Thyroid gland (tissue), 4 donors: Measurements from ENCODE around the gene RBL1. TPM values are rescaled to one million over a fixed set of nuclear protein-coding genes. Genes with fewer than 3 reads are reported as not detected.

Experiments
- DNase-seq, 2 donors: peaks; one replicate each; pipeline ENCODE4 v3.0.0-alpha.2; 2019
- H3K27ac ChIP-seq, 3 donors: fragments of 200-600 bp; sonication (generic); 1 replicate in 2 of 3; 2 replicates in 1 of 3; pipeline ENCODE4 v1.5.1; 2016 to 2019; ENCODE audit warnings: mild to moderate bottlenecking in 1 of 3, moderate library complexity in 1 of 3
- H3K27me3 ChIP-seq: fragments of 200-600 bp; sonication (generic); one replicate; pipeline ENCODE4 v1.5.1; 2019
- H3K36me3 ChIP-seq, 2 donors: fragments of 200-600 bp; sonication (generic); one replicate each; pipeline ENCODE4 v1.5.1; 2016 to 2019
- H3K4me1 ChIP-seq, 2 donors: fragments of 200-600 bp; sonication (generic); one replicate each; pipeline ENCODE4 v1.5.1; 2017 to 2019
- H3K4me3 ChIP-seq, 3 donors: fragments of 200-600 bp; sonication (generic); replicated peaks in 1 of 3; 1 replicate in 2 of 3; 2 replicates in 1 of 3; pipeline ENCODE4 v1.5.1; 2016; ENCODE audit warnings: mild to moderate bottlenecking in 1 of 3
- H3K9me3 ChIP-seq: fragments of 200-600 bp; sonication (generic); one replicate; pipeline ENCODE4 v1.5.1; 2017
- CTCF ChIP-seq, 6 experiments: fragments of 200-600 bp in 3 of 6; fragments of 450-650 bp in 3 of 6; sonication (generic) in 3 of 6; IDR thresholded peaks; one replicate each; pipeline ENCODE4 v1.5.1; 2016 to 2019; ENCODE audit warnings: antibody characterized with exemption in 6 of 6, mild to moderate bottlenecking in 2 of 6, inconsistent platforms in 1 of 6, moderate library complexity in 1 of 6
- POLR2A ChIP-seq, 2 donors: fragments of 450-650 bp; IDR thresholded peaks; one replicate each; pipeline ENCODE4 v1.6.1; 2017; ENCODE audit warnings: antibody characterized with exemption in 2 of 2, mild to moderate bottlenecking in 2 of 2, moderate library complexity in 1 of 2
- WGBS, 2 donors: methylation state at CpG; one replicate each; pipeline ENCODE4 v1.1.5; 2017; 5-methylcytosine and 5-hydroxymethylcytosine counted together
- intact Hi-C: fragments of 100-400 bp; cut with DNase I; formaldehyde crosslinking; loops from one replicate; pipeline ENCODE4 v1.15.1; 2023
- small RNA-seq: library from RNA; depleted of rRNA; stranded (forward); fragments of <200 nt; gene quantifications from one replicate; pipeline ENCODE3, GENCODE V24; 2016
- total RNA-seq, 4 donors: library from RNA; depleted of rRNA; stranded (reverse); fragments of >200 nt; gene quantifications; one replicate each; pipeline ENCODE4 v1.2.3, GENCODE V29; 2016

RBL1 gene
- total RNA-seq, 4 donors from 2014 or later, result 6.4 to 12.1 (median 7.1) TPM

- H3K4me3 ChIP-seq, result peak within 1 kb of the TSS; percentile 79 to 91 (median 86)
- no peaks in the 10 kb centered on the region for H3K36me3 ChIP-seq
- H3K27ac ChIP-seq, result peak within 1 kb of the TSS; percentile 87 to 89 (median 88)
- intact Hi-C loops, result no loop called here
- WGBS, 2 donors, result 0% methylated on average over 17 to 34 of the region's 66 CpGs
- H3K27me3 ChIP-seq, result no peaks in the 10 kb centered on the region
- peak; percentile 98 to 99 for DNase-seq
- TF ChIP-seq CTCF (IDR thresholded peaks at IDR 0.05) (peak in 3 of 6 experiments; percentile 20 to 31 (median 20)), POLR2A (IDR thresholded peaks at IDR 0.05) (peak; percentile 68 to 85)
- no peaks in the 10 kb centered on the region for H3K9me3 ChIP-seq
- peaks cover 25 to 31% of the 10 kb centered on the region in 2 donors for H3K4me1 ChIP-seq
Measured at GRCh38 chr20:36951198-36951978, 144.4 kb downstream of the RBL1 start, which contains the start of gene SAMHD1. Gene SAMHD1, minus strand, starts transcription at chr20:36951708. Its CDS starts 65 bp downstream, at chr20:36951643.

- Histone ChIP-seq H3K27ac (peak overlapping the region; percentile 87 to 89 (median 88)), H3K4me1 (peaks cover 24 to 33% of the 10 kb centered on the region in 2 donors), H3K36me3 (peaks cover under 1 to 4% of the 10 kb centered on the region in 2 donors), H3K9me3 (no peaks in the 10 kb centered on the region), H3K27me3 (no peaks in the 10 kb centered on the region), H3K4me3 (peak overlapping the region; percentile 79 to 91 (median 86))
- DNase-seq, result peak in 1 of 2 donors; percentile 24
- intact Hi-C loops, result no loop called here
- TF ChIP-seq POLR2A (IDR thresholded peaks at IDR 0.05) (no peak), CTCF (IDR thresholded peaks at IDR 0.05) (no peak)
- WGBS, 2 donors, result 4 to 18% methylated on average over 9 to 24 of the region's 24 CpGs
Measured at GRCh38 chr20:36950414-36951197, 145.2 kb downstream of the RBL1 start.

Small RNA genes lying within 50 kb of the gene (small RNA-seq; reads per million reads assigned to genes)
- gene RPS3AP3, result not detected

Other genes with a start within 250 kb of the RBL1 start
- 1 to 10 TPM in 2 of 4 donors, under 1 TPM in 2; 0.45 to 2.5 (median 1.1) TPM for gene TLDC2, start 219.9 kb downstream of the RBL1 start, total RNA-seq
- gene SAMHD1, start 144.3 kb downstream of the RBL1 start, total RNA-seq, result 100 to 1,000 TPM in 2 of 4 donors, 10 to 100 TPM in 2; 60.6 to 227 (median 112) TPM
- 100 to 1,000 TPM; 175 to 342 (median 296) TPM for gene RPN2, start 83.3 kb upstream of the RBL1 start, total RNA-seq
- 1 to 10 TPM; 2.3 to 7.5 (median 3.4) TPM for gene MROH8, start 83.6 kb upstream of the RBL1 start, total RNA-seq
- gene GHRH, start 165.8 kb upstream of the RBL1 start, total RNA-seq, result not detected
- gene MANBAL, start 193.7 kb upstream of the RBL1 start, total RNA-seq, result 10 to 100 TPM; 16.2 to 53.3 (median 37.5) TPM